ENCODE measurements around the gene PIK3CB.
"Not testable (repeated sequence)": the region's sequence is repeated elsewhere in the genome, so short reads cannot be mapped to it uniquely, and the experiment has no call there.

The PIK3CB gene

DNA sequence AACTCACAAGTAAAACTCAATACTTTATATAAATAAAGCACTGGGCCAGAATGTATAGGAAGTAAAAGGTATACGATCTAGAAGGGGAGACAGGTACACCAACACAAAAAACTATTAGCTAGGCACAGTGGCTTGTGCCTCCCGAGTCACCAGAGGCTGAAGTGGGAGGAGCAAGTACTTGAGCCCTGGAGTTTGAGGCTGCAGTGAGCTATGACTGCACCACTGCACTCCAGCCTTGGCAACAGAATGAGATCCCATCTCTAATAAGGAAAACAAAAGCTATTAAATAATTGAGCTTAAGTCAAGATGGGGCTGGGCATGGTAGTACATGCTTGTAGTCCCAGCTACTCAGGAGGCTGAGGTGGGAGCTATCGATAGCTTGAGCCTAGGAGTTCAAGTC is 17.0 kb downstream of the PIK3CB start:
- TF ChIP-seq, protein P1, sequence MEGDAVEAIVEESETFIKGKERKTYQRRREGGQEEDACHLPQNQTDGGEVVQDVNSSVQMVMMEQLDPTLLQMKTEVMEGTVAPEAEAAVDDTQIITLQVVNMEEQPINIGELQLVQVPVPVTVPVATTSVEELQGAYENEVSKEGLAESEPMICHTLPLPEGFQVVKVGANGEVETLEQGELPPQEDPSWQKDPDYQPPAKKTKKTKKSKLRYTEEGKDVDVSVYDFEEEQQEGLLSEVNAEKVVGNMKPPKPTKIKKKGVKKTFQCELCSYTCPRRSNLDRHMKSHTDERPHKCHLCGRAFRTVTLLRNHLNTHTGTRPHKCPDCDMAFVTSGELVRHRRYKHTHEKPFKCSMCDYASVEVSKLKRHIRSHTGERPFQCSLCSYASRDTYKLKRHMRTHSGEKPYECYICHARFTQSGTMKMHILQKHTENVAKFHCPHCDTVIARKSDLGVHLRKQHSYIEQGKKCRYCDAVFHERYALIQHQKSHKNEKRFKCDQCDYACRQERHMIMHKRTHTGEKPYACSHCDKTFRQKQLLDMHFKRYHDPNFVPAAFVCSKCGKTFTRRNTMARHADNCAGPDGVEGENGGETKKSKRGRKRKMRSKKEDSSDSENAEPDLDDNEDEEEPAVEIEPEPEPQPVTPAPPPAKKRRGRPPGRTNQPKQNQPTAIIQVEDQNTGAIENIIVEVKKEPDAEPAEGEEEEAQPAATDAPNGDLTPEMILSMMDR (IDR thresholded peaks at IDR 0.05; ENCODE audit: low read depth, low read length, missing control alignments): no peak
- DNase-seq (ENCODE audit: low read depth): no peak
- H3K4me3 ChIP-seq (ENCODE audit: low read depth, low read length): no peak overlapping the region

GRCh38 chr3:138812806-138813205 is 21.9 kb downstream of the PIK3CB start:
- TF ChIP-seq, protein P1 (IDR thresholded peaks at IDR 0.05; ENCODE audit: low read depth, low read length, missing control alignments): no peak
- DNase-seq (ENCODE audit: low read depth): no peak

DNA sequence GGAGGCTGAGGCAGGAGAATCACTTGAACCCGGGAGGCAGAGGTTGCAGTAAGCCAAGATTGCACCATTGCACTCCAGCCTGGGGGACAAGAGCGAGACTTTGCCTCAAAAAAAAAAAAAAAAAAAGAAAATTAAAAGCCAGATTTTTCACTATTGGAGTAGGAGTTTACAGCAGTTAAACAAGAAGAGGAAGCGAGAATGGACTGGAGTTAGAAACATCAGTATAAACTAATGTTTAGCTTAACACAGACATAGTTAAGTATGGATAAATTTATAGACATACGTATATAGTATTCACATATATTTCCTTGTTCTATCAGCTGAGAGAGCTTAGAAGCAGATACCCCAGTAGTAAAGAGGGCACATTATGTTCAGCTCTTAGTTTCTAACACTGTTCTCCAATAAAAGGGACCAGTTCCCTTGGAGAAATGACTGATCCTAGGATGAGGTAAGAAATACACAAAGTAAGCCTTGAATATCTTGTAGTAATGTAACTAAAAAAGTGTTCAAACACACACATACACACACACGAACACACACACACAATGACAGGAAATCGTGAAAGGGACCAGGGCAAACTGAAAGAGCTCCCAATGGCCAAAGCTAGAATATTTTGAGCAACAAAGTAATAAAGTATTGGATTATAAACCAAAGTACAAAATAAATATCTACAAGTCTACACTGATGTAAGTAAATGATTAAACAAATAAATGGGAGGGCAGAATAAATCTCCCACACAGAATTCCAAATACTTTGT is 25.1 kb downstream of the PIK3CB start:
- no peak overlapping the region for H3K4me3 ChIP-seq (ENCODE audit: low read depth, low read length)
- TF ChIP-seq, protein P1 (IDR thresholded peaks at IDR 0.05; ENCODE audit: low read depth, low read length, missing control alignments): no peak
- no peak for DNase-seq (ENCODE audit: low read depth)

More at GRCh38 chr3:138812806-138813205, 21.9 kb downstream of the PIK3CB start:
- H3K4me3 ChIP-seq (ENCODE audit: low read depth, low read length): no peak overlapping the region

- TF ChIP-seq, protein P1 (IDR thresholded peaks at IDR 0.05; ENCODE audit: low read depth, low read length, missing control alignments): no peak
- no peak for DNase-seq (ENCODE audit: low read depth)
- H3K4me3 ChIP-seq (ENCODE audit: low read depth, low read length): no peak overlapping the region
Observed at GRCh38 chr3:138806376-138807080, 28.2 kb downstream of the PIK3CB start.

GRCh38 chr3:138803006-138803653 is 31.6 kb downstream of the PIK3CB start:
- no peak overlapping the region for H3K4me3 ChIP-seq (ENCODE audit: low read depth, low read length)
- no peak for DNase-seq (ENCODE audit: low read depth)
- TF ChIP-seq, protein P1 (IDR thresholded peaks at IDR 0.05; ENCODE audit: low read depth, low read length, missing control alignments): no peak

DNA sequence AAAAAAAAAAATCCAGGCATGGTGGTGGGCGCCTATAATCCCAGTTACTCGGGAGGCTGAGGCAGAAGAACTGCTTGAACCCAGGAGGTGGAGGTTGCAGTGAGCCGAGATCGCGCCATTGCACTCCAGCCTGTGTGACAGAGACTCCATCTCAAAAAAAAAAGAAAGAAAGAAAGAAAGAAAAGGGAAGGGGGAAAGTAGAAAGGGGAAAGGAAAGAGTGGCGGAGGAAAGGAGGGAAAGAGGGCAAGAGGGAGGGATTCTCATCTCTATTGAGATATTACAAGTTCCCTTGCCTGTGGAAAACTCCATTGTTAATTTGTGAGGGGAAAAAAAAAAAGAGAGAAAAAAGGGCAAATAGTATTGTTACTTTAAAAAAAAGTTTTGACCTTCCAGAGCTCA is 32.5 kb downstream of the PIK3CB start:
- DNase-seq (ENCODE audit: low read depth); H3K4me3 ChIP-seq (ENCODE audit: low read depth, low read length): not testable (repeated sequence)

DNA sequence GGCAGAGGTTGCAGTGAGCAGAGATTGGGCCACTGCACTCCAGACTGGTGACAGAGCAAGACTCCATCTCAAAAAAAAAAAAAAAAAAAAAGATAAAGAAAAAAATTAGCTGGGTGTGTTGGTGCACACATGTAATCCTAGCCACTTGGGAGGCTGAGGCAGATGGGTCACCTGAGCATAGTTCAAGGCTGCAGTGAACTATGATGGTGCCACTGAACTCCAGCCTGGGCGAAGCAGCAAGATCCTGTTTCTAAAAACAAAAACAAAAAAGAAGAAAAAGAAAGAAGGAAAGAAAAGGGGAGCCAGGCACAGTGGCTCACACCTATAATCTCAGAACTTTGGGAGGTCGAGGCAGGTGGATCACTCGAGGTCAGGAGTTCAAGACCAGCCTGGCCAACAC is 32.9 kb downstream of the PIK3CB start:
- TF ChIP-seq, protein P1 (IDR thresholded peaks at IDR 0.05; ENCODE audit: low read depth, low read length, missing control alignments): no peak
- DNase-seq (ENCODE audit: low read depth): no peak
- no peak overlapping the region for H3K4me3 ChIP-seq (ENCODE audit: low read depth, low read length)
